Testis (tissue), 3 donors: ENCODE data around the gene TM9SF4. TPM values are rescaled to one million over a fixed set of nuclear protein-coding genes. Genes with fewer than 3 reads are reported as not detected.

Experiments used
- DNase-seq: peaks from one replicate; pipeline ENCODE4 v3.0.0-alpha.2; 2019
- H3K27ac ChIP-seq, 2 donors: fragments of 200-600 bp; sonication (generic); one replicate each; pipeline ENCODE4 v1.5.1; 2019
- H3K27me3 ChIP-seq: fragments of 200-600 bp; sonication (generic); one replicate; pipeline ENCODE4 v1.5.1; 2019
- H3K36me3 ChIP-seq: fragments of 200-600 bp; sonication (generic); one replicate; pipeline ENCODE4 v1.5.1; 2017; ENCODE audit warnings: low read depth; ENCODE audit errors: missing control alignments
- H3K4me1 ChIP-seq: fragments of 200-600 bp; sonication (generic); one replicate; pipeline ENCODE4 v1.5.1; 2019
- H3K4me3 ChIP-seq, 2 donors: fragments of 200-600 bp; sonication (generic); one replicate each; pipeline ENCODE4 v1.5.1; 2017 to 2019
- H3K9me3 ChIP-seq: fragments of 200-600 bp; sonication (generic); one replicate; pipeline ENCODE4 v1.5.1; 2017
- CTCF ChIP-seq, 3 experiments: fragments of 450-650 bp in 2 of 3; fragments of 200-600 bp in 1 of 3; sonication (generic) in 1 of 3; IDR thresholded peaks; one replicate each; pipeline ENCODE4 v1.5.1; 2016 to 2019; ENCODE audit warnings: antibody characterized with exemption in 3 of 3, mild to moderate bottlenecking in 2 of 3, moderate library complexity in 1 of 3
- POLR2A ChIP-seq: fragments of 450-650 bp; IDR thresholded peaks from one replicate; pipeline ENCODE4 v1.6.1; 2017; ENCODE audit warnings: antibody characterized with exemption, mild to moderate bottlenecking, moderate library complexity
- WGBS, 2 donors: methylation state at CpG; one replicate each; pipeline ENCODE4 v1.1.5; 2018; 5-methylcytosine and 5-hydroxymethylcytosine counted together
- intact Hi-C: fragments of 100-400 bp; cut with DNase I; formaldehyde crosslinking; loops from one replicate; pipeline ENCODE4 v1.15.1; 2023; ENCODE audit warnings: low total_unique reads
- polyA plus RNA-seq: library from polyadenylated mRNA; stranded (reverse); fragments of 350-450 nt; fragmentation: Illumina TruSeq; extraction: RNeasy Lipid Tissue Mini Kit (QIAGEN cat#74804); gene quantifications from one replicate; pipeline ENCODE4 v1.2.3, GENCODE V29; 2014; ENCODE audit warnings: low read depth, low replicate concordance; ENCODE audit not compliant: insufficient read depth
- total RNA-seq, 2 donors: library from RNA; depleted of rRNA; stranded (reverse); fragments of >200 nt; gene quantifications; one replicate each; pipeline ENCODE4 v1.2.3, GENCODE V29; 2016

The TM9SF4 gene
- total and polyA plus RNA-seq, 3 donors from 2014 or later, result 53.2 to 55.8 (median 54.3) TPM

GRCh38 chr20:32206760-32207625 lies 97.5 kb downstream of the TM9SF4 start:
- no peak for DNase-seq
- H3K4me3 ChIP-seq, result peak overlapping the region; percentile 86 to 95
- WGBS, 2 donors, result 5 to 6% methylated on average over 11 to 16 of the region's 40 CpGs
- no peaks in the 10 kb centered on the region for H3K9me3 ChIP-seq
- peaks cover 54% of the 10 kb centered on the region for H3K4me1 ChIP-seq
- intact Hi-C loops, result loop anchor here (5.0 kb wide), 1 partner anchor 100 kb away; the partner anchor contains the start of gene TM9SF4
- H3K27me3 ChIP-seq, result no peaks in the 10 kb centered on the region
- H3K36me3 ChIP-seq, result no peaks in the 10 kb centered on the region
- TF ChIP-seq CTCF (IDR thresholded peaks at IDR 0.05), result no peak
- TF ChIP-seq POLR2A, result no peak
- H3K27ac ChIP-seq, result peak overlapping the region; percentile 91

- H3K27ac ChIP-seq, result peak within 1 kb of the TSS; percentile 91
- 1 to 3% methylated on average over 16 to 43 of the region's 74 CpGs for WGBS, 2 donors
Observed at GRCh38 chr20:32207626-32208498, 98.3 kb downstream of the TM9SF4 start, which contains the start of the genes PLAGL2 and POFUT1. TSS of gene PLAGL2 (minus strand) at chr20:32207743. CDS start at chr20:32202178, 5,565 bp downstream. TSS of gene POFUT1 (plus strand) at chr20:32207880. CDS start at chr20:32207942, 62 bp downstream.

GRCh38 chr20:32208499-32209154 lies 99.1 kb downstream of the TM9SF4 start:
- no peak for DNase-seq
- Histone ChIP-seq H3K27ac (peak overlapping the region in 1 of 2 donors; percentile 91), H3K9me3 (no peaks in the 10 kb centered on the region), H3K4me3 (peak overlapping the region; percentile 86 to 95), H3K4me1 (peaks cover 46% of the 10 kb centered on the region), H3K27me3 (no peaks in the 10 kb centered on the region), H3K36me3 (no peaks in the 10 kb centered on the region)
- intact Hi-C loops, result loop anchor here (5.0 kb wide), 1 partner anchor 101 kb away; the partner anchor contains the start of gene TM9SF4
- 26 to 34% methylated on average over 13 of the region's 13 CpGs for WGBS, 2 donors
- TF ChIP-seq POLR2A, result no peak
- no peak for TF ChIP-seq CTCF (IDR thresholded peaks at IDR 0.05)

More at GRCh38 chr20:32207626-32208498, 98.3 kb downstream of the TM9SF4 start, which contains the start of the genes PLAGL2 and POFUT1:
- TF ChIP-seq POLR2A, result no peak
- TF ChIP-seq CTCF (IDR thresholded peaks at IDR 0.05), result peak in 1 of 3 experiments; percentile 8
- peak within 1 kb of the TSS; percentile 86 to 95 for H3K4me3 ChIP-seq
- H3K9me3 ChIP-seq, result no peaks in the 10 kb centered on the region
- H3K36me3 ChIP-seq, result no peaks in the 10 kb centered on the region
- intact Hi-C loops, result loop anchor here (5.0 kb wide), 1 partner anchor 101 kb away; the partner anchor contains the start of gene TM9SF4
- H3K4me1 ChIP-seq, result peaks cover 53% of the 10 kb centered on the region
- peak; percentile 93 for DNase-seq
- no peaks in the 10 kb centered on the region for H3K27me3 ChIP-seq

- intact Hi-C loops, result loop anchor here (5.0 kb wide), 1 partner anchor 103 kb away; the partner anchor contains the start of gene TM9SF4
- Histone ChIP-seq H3K4me1 (peaks cover 32% of the 10 kb centered on the region), H3K9me3 (no peaks in the 10 kb centered on the region), H3K27me3 (no peaks in the 10 kb centered on the region), H3K27ac (no peak overlapping the region), H3K36me3 (no peaks in the 10 kb centered on the region), H3K4me3 (no peak overlapping the region)
- no peak for DNase-seq
- WGBS, 2 donors, result 63 to 69% methylated on average over 9 of the region's 9 CpGs
- TF ChIP-seq POLR2A (no peak), CTCF (IDR thresholded peaks at IDR 0.05) (no peak)
Observed at GRCh38 chr20:32209850-32210605, 100.5 kb downstream of the TM9SF4 start.
